Neural cell (in vitro differentiated cells): ENCODE measurements around the gene CDRT15.

Source experiments
- CTCF ChIP-seq: fragments of 450-650 bp; IDR thresholded peaks from 2 replicates; pipeline ENCODE4 v1.5.1; 2014; ENCODE audit warnings: antibody characterized with exemption, mild to moderate bottlenecking, moderate library complexity; ENCODE audit not compliant: poor library complexity, severe bottlenecking
- POLR2AphosphoS5 ChIP-seq: IDR thresholded peaks from 2 replicates; pipeline ENCODE4 v1.6.1; 2012
- TAF1 ChIP-seq: IDR thresholded peaks from 2 replicates; pipeline ENCODE4 v1.6.1; 2012; ENCODE audit warnings: low read depth

GRCh38 chr17:14204084-14204483, 32.6 kb downstream of the CDRT15 start:
- no peak for TF ChIP-seq POLR2AphosphoS5
- TF ChIP-seq CTCF, result no peak
- no peak for TF ChIP-seq TAF1
